ENCODE data around the gene EML4. TPM values are rescaled to one million over a fixed set of nuclear protein-coding genes. Genes with fewer than 3 reads are reported as not detected.

The EML4 gene
- total and polyA plus RNA-seq, 9 of the 15 experiments (the other 6 are each of a cell fraction or from before 2014, with no cell fraction given) = 14.7 to 48.3 (median 36.5) TPM

DNA sequence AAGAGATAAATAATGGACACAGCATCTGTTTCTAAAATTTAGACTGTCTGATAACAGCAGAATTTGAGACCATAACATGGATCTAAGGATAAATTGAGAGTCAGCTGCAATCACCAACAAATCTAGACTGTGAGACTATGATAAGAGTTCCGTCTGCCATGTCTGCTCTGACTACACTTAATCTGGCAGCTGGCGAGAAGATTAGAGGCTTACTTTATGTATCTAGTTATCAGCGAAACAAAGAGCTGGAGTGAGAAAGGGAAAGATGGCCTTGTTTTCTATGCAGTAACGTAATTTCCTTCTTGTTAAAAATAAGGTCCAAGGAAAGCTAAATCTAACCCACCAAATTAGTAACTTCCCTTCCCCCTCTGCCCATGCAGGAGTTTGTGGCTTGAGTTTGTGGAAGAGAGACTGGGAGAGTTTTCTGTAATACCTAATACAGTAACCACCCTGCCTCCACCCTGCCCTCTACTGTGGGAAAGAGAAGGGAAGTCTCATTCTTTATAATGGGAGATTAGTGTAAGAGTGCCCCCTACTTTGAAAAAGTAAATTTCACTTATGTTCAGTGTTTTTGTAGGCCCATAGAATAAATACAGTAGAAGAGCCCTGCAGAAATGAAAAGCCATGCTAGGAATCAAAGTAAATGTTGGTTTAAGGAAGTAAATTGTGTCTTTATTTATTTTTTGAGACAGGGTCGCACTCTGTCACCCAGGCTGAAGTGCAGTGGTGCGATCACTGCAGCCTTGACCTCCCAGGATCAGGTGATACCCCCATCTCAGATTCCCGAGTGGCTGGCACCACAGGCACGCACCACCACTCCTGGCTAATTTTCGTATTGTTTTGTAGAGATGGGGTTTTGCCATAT is 27.5 kb downstream of the EML4 start (continued):
- TF ChIP-seq, protein P1, sequence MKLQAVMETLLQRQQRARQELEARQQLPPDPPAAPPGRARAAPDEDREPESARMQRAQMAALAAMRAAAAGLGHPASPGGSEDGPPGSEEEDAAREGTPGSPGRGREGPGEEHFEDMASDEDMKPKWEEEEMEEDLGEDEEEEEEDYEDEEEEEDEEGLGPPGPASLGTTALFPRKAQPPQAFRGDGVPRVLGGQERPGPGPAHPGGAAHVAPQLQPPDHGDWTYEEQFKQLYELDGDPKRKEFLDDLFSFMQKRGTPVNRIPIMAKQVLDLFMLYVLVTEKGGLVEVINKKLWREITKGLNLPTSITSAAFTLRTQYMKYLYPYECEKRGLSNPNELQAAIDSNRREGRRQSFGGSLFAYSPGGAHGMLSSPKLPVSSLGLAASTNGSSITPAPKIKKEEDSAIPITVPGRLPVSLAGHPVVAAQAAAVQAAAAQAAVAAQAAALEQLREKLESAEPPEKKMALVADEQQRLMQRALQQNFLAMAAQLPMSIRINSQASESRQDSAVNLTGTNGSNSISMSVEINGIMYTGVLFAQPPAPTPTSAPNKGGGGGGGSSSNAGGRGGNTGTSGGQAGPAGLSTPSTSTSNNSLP (IDR thresholded peaks at IDR 0.05; ENCODE audit: borderline replicate concordance, low read depth, low read length) = peak; percentile 33
- peak; percentile 61; the same call in 1 of the 2 replicates for TF ChIP-seq KHSRP (IDR thresholded peaks at IDR 0.05)
- TF ChIP-seq, protein P2, sequence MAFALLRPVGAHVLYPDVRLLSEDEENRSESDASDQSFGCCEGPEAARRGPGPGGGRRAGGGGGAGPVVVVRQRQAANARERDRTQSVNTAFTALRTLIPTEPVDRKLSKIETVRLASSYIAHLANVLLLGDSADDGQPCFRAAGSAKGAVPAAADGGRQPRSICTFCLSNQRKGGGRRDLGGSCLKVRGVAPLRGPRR (CRISPR knock-in tag; IDR thresholded peaks at IDR 0.05) = no peak
- no peak for TF ChIP-seq TAF7 (tag; IDR thresholded peaks at IDR 0.05)
- TF ChIP-seq, protein P3, sequence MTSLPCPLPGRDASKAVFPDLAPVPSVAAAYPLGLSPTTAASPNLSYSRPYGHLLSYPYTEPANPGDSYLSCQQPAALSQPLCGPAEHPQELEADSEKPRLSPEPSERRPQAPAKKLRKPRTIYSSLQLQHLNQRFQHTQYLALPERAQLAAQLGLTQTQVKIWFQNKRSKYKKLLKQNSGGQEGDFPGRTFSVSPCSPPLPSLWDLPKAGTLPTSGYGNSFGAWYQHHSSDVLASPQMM (CRISPR knock-in tag; IDR thresholded peaks at IDR 0.05) = no peak
- TF ChIP-seq MEF2D (tag; conservative IDR thresholded peaks at IDR 0.05; ENCODE audit: low read depth) = peak; percentile 76
- no peak for TF ChIP-seq RBFOX2 (IDR thresholded peaks at IDR 0.05; ENCODE audit: low read depth, low read length)
- no peak for TF ChIP-seq ZNF551 (CRISPR knock-in tag; IDR thresholded peaks at IDR 0.05)
- TF ChIP-seq, protein P4, sequence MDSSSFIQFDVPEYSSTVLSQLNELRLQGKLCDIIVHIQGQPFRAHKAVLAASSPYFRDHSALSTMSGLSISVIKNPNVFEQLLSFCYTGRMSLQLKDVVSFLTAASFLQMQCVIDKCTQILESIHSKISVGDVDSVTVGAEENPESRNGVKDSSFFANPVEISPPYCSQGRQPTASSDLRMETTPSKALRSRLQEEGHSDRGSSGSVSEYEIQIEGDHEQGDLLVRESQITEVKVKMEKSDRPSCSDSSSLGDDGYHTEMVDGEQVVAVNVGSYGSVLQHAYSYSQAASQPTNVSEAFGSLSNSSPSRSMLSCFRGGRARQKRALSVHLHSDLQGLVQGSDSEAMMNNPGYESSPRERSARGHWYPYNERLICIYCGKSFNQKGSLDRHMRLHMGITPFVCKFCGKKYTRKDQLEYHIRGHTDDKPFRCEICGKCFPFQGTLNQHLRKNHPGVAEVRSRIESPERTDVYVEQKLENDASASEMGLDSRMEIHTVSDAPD (CRISPR knock-in tag; IDR thresholded peaks at IDR 0.05) = no peak
- TF ChIP-seq, protein P5, sequence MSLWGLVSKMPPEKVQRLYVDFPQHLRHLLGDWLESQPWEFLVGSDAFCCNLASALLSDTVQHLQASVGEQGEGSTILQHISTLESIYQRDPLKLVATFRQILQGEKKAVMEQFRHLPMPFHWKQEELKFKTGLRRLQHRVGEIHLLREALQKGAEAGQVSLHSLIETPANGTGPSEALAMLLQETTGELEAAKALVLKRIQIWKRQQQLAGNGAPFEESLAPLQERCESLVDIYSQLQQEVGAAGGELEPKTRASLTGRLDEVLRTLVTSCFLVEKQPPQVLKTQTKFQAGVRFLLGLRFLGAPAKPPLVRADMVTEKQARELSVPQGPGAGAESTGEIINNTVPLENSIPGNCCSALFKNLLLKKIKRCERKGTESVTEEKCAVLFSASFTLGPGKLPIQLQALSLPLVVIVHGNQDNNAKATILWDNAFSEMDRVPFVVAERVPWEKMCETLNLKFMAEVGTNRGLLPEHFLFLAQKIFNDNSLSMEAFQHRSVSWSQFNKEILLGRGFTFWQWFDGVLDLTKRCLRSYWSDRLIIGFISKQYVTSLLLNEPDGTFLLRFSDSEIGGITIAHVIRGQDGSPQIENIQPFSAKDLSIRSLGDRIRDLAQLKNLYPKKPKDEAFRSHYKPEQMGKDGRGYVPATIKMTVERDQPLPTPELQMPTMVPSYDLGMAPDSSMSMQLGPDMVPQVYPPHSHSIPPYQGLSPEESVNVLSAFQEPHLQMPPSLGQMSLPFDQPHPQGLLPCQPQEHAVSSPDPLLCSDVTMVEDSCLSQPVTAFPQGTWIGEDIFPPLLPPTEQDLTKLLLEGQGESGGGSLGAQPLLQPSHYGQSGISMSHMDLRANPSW (CRISPR knock-in tag; IDR thresholded peaks at IDR 0.05) = no peak
- TF ChIP-seq TBP (optimal IDR thresholded peaks at IDR 0.05; ENCODE audit: low read depth, low read length) = no peak
- no peak for TF ChIP-seq RUNX1 (IDR thresholded peaks at IDR 0.05; ENCODE audit: low read depth)
- no peak for TF ChIP-seq JUNB (CRISPR knock-in tag; conservative IDR thresholded peaks at IDR 0.05)
- no peak for TF ChIP-seq SREBF2 (CRISPR knock-in tag; IDR thresholded peaks at IDR 0.05)
- TF ChIP-seq SRSF3 (IDR thresholded peaks at IDR 0.05; ENCODE audit: insufficient read depth, low read length) = no peak
- TF ChIP-seq, protein P6, sequence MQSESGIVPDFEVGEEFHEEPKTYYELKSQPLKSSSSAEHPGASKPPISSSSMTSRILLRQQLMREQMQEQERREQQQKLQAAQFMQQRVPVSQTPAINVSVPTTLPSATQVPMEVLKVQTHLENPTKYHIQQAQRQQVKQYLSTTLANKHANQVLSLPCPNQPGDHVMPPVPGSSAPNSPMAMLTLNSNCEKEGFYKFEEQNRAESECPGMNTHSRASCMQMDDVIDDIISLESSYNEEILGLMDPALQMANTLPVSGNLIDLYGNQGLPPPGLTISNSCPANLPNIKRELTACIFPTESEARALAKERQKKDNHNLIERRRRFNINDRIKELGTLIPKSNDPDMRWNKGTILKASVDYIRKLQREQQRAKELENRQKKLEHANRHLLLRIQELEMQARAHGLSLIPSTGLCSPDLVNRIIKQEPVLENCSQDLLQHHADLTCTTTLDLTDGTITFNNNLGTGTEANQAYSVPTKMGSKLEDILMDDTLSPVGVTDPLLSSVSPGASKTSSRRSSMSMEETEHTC (IDR thresholded peaks at IDR 0.05) = no peak
- peak; percentile 87 for TF ChIP-seq CCNT2 (IDR thresholded peaks at IDR 0.05; ENCODE audit: borderline replicate concordance, extremely low read depth, insufficient read length, low read depth, low read length)
- TF ChIP-seq TRIM24 (IDR thresholded peaks at IDR 0.05) = peak; percentile 85 to 93
- no peak for TF ChIP-seq KLF1 (tag; IDR thresholded peaks at IDR 0.05)
- no peak for TF ChIP-seq MEF2A (IDR thresholded peaks at IDR 0.05; ENCODE audit: control insufficient read depth, low read depth, low read length)
